Stimulated activated naive CD8-positive, alpha-beta T cell treated with anti-CD3 and anti-CD28 coated beads, Interleukin-15, Interleukin-2, amounts not matched to agents 100 U/mL and 50 U/mL, for 24 hours (primary cell): Measurements from ENCODE around the gene DNAJC21.

Source experiments
- ATAC-seq: fragments of 150-1000 bp; cut with Tn5 transposase; one replicate; pipeline ENCODE4 v1.10.0; 2021
- DNase-seq: peaks from one replicate; pipeline ENCODE4 v3.0.0; 2021

DNAJC21 gene

GRCh38 chr5:34982823-34983222 lies 53.5 kb downstream of the DNAJC21 start:
- ATAC-seq (no peak), DNase-seq (no peak)

- DNase-seq (no peak), ATAC-seq (no peak)
Measured at GRCh38 chr5:34986965-34987364, 57.6 kb downstream of the DNAJC21 start.

- DNase-seq (no peak), ATAC-seq (no peak)
Measured at GRCh38 chr5:34991486-34992238, 62.3 kb downstream of the DNAJC21 start.

DNA sequence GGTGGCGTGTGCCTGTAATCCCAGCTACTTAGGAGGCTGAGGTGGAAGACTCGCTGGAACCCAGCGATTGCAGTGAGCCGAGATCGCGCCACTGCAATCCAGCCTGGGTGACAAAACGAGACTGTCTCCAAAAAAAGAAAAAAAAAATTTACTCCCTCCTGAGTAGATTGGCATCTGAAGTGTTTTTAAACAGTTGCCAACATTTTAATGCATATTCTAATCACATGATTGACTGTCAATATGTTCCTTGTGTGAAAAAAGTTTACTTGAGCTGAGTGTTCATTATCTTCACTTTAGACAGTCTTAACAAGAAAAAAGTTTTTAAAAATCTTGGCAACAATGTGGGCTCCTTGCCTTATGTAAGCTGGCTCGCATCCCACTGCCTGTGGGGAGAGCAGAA lies 64.6 kb downstream of the DNAJC21 start:
- DNase-seq, result no peak
- ATAC-seq, result no peak

DNA sequence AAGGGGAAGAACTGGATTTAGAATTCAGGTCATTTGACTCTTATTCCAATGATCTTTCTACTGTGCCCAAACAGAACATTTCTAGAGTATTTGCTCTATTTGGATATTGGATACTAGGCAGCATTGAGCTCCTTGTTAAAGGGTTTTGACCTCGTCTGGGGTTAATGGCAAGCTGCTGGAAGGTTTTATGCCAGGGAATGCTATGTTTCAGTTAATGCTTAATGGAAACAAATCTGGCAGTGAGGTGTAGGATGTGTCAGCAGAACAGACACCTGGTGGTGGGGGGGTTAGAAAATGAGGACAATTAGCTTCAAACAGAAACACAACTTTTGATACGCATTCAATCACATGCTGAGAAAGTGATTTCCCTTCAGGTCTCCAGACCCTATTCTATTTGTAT lies 66.9 kb downstream of the DNAJC21 start:
- DNase-seq (no peak), ATAC-seq (no peak)

- DNase-seq (no peak), ATAC-seq (no peak)
Measured at GRCh38 chr5:34998058-34998789, 68.9 kb downstream of the DNAJC21 start.

- ATAC-seq (no peak), DNase-seq (no peak)
Measured at GRCh38 chr5:35001842-35002241, 72.5 kb downstream of the DNAJC21 start.

GRCh38 chr5:35002459-35002858 lies 73.1 kb downstream of the DNAJC21 start:
- no peak for DNase-seq

DNA sequence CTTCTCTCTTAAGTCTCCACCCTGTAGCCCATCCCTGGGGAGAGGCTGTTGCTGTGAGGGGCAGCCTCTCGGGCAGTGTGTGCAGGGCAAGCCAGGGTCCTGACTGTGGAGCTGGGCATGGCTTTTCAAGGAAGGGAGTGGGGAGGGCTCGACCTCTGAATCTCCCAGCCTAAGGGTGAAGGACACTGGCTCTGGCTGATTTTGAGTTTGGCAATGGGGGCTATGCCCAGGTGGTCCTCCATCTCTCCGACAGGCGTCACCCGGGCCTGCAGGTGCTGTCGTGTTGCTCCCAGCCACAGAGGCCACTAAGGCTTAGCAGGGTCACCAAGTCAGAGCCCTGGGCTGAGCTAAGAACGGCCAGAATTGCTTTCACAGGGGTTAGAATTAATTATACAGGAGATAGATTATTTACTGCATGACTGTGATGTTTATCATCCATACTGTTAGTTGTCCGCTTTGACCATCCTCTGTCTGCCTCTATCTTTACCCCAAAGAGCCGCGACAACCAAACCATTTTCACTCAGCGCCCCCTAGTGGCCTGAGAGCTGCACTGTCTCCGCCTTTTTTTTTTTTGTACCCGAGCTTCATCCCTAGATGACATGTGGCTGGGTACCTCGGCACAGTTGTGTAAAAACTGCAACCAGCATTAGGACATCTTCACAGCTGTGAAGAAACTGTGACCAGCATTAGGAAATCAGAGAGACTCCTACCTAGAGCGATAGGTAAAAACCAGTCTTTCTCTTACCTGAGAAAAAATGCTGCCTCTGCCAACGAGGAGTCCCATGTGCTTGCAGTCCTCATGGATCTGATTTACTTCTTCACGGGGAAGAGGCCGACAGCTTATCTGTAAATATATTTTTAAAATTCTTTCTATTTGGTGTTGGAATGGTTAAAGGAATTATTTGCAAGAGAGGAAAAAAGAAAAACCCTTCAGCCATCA lies 73.9 kb downstream of the DNAJC21 start:
- ATAC-seq, result peak; percentile 46

More at GRCh38 chr5:35002459-35002858, 73.1 kb downstream of the DNAJC21 start:
- no peak for ATAC-seq

GRCh38 chr5:35004200-35004599 lies 74.8 kb downstream of the DNAJC21 start:
- ATAC-seq (no peak), DNase-seq (no peak)

More for the DNA sequence above, 73.9 kb downstream of the DNAJC21 start:
- peak; percentile 73 for DNase-seq

GRCh38 chr5:35004771-35005170 lies 75.4 kb downstream of the DNAJC21 start:
- ATAC-seq (no peak), DNase-seq (no peak)
